ENCODE measurements around the gene MYO1B. TPM values are rescaled to one million over a fixed set of nuclear protein-coding genes. Genes with fewer than 3 reads are reported as not detected.

Gene MYO1B
- total RNA-seq, 1 donor from 2014 or later, result 157 TPM

DNA sequence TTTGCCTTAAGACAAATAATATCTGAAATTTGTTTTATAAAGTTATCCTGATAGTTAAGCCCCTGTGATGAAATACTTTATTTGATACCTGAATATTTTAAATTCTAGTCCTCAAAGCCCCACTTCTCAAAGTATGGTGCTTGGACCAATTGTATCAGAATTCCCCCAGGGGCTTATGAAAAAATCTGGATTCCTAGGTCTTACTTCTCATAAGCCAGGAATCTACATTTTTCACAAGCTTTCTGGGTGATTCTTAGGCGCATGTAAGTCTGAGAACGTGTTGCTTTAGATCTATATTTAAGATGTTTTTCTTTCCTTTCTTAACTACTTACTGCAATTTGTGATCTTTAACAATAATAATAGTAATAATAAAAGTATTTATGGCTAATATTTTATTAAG is 53.1 kb downstream of the MYO1B start:
- Mint-ChIP-seq H3K4me3 (ENCODE audit: low read depth) (no peak overlapping the region), H3K27ac (no peak overlapping the region), H3K9me3 (ENCODE audit: low read depth) (no peaks in the 10 kb centered on the region), H3K4me1 (ENCODE audit: low read depth) (peaks cover 28% of the 10 kb centered on the region), H3K36me3 (ENCODE audit: insufficient read depth) (peaks cover 19% of the 10 kb centered on the region), H3K27me3 (no peaks in the 10 kb centered on the region)
- DNase-seq (ENCODE audit: low spot score, unreplicated experiment), result no peak
- TF ChIP-seq, protein P1, sequence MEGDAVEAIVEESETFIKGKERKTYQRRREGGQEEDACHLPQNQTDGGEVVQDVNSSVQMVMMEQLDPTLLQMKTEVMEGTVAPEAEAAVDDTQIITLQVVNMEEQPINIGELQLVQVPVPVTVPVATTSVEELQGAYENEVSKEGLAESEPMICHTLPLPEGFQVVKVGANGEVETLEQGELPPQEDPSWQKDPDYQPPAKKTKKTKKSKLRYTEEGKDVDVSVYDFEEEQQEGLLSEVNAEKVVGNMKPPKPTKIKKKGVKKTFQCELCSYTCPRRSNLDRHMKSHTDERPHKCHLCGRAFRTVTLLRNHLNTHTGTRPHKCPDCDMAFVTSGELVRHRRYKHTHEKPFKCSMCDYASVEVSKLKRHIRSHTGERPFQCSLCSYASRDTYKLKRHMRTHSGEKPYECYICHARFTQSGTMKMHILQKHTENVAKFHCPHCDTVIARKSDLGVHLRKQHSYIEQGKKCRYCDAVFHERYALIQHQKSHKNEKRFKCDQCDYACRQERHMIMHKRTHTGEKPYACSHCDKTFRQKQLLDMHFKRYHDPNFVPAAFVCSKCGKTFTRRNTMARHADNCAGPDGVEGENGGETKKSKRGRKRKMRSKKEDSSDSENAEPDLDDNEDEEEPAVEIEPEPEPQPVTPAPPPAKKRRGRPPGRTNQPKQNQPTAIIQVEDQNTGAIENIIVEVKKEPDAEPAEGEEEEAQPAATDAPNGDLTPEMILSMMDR (IDR thresholded peaks at IDR 0.05; ENCODE audit: unreplicated experiment), result no peak

DNA sequence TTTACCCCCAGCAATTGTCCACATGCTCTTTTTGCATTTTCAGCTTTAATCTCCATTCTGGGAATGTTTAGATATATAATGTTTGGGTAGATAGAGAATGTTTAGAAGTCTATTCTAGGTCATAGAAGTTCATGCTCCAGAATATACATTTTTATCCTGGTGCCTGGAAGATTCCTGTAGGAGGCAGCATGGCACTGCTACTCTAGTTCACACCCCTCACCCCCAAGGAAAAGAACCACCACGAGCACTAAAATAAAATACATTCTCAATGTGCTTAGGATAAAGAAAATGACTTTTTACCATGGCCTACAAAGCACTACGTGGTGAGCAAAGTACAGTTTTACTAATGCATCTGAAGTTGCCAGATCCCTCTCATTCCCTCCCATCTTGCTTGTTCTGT is 53.8 kb downstream of the MYO1B start:
- Mint-ChIP-seq H3K27ac (no peak overlapping the region), H3K27me3 (no peaks in the 10 kb centered on the region), H3K36me3 (ENCODE audit: insufficient read depth) (peaks cover 19% of the 10 kb centered on the region), H3K9me3 (ENCODE audit: low read depth) (no peaks in the 10 kb centered on the region), H3K4me3 (ENCODE audit: low read depth) (no peak overlapping the region), H3K4me1 (ENCODE audit: low read depth) (peaks cover 30% of the 10 kb centered on the region)
- no peak for DNase-seq (ENCODE audit: low spot score, unreplicated experiment)
- TF ChIP-seq, protein P1 (IDR thresholded peaks at IDR 0.05; ENCODE audit: unreplicated experiment), result no peak

DNA sequence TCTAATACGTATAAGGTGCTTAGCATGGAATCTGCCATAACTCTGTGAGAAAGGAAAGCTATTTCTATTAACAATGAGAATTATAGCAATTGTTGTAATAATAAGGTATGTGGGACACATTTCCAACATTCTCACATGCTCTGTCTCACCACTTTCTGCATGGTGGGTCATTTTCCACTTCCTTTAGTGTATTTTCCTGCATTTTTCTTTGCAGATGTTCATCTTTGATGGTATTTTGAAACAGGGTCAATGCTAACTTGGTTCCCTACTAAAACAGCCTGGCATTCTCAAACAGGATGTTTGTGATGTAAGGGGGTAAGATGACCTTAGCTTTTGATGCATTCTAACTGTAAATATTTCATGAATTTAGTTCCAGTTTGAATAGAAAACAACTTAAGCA is 54.7 kb downstream of the MYO1B start:
- no peak for DNase-seq (ENCODE audit: low spot score, unreplicated experiment)
- Mint-ChIP-seq H3K4me3 (ENCODE audit: low read depth) (no peak overlapping the region), H3K27me3 (no peaks in the 10 kb centered on the region), H3K36me3 (ENCODE audit: insufficient read depth) (peaks cover 19% of the 10 kb centered on the region), H3K4me1 (ENCODE audit: low read depth) (peaks cover 26% of the 10 kb centered on the region), H3K9me3 (ENCODE audit: low read depth) (no peaks in the 10 kb centered on the region), H3K27ac (no peak overlapping the region)
- TF ChIP-seq, protein P1 (IDR thresholded peaks at IDR 0.05; ENCODE audit: unreplicated experiment), result no peak

DNA sequence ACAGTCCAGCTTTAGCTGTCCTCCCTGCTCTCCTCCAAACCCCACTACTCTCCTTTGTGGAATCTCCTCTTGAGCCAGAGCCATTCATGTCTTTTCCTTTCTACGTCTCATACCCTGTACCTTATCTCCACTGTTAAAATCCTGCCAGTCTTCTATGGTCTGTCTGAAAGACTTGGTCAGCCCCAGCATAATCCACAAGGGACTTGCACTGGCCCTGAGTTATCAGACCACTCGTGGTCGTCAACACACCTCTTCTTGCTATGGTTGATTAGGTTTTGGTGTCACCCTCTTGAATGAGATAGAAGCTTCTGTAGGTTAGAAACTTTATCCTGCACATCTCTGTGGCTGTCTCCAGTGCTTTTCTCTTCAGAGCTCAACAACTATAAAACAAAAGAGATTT is 56.8 kb downstream of the MYO1B start:
- TF ChIP-seq, protein P1 (IDR thresholded peaks at IDR 0.05; ENCODE audit: unreplicated experiment), result no peak
- Mint-ChIP-seq H3K36me3 (ENCODE audit: insufficient read depth) (peaks cover 26% of the 10 kb centered on the region), H3K27ac (peak overlapping the region; percentile 30), H3K9me3 (ENCODE audit: low read depth) (no peaks in the 10 kb centered on the region), H3K4me1 (ENCODE audit: low read depth) (peaks cover 23% of the 10 kb centered on the region), H3K4me3 (ENCODE audit: low read depth) (no peak overlapping the region), H3K27me3 (no peaks in the 10 kb centered on the region)
- no peak for DNase-seq (ENCODE audit: low spot score, unreplicated experiment)

DNA sequence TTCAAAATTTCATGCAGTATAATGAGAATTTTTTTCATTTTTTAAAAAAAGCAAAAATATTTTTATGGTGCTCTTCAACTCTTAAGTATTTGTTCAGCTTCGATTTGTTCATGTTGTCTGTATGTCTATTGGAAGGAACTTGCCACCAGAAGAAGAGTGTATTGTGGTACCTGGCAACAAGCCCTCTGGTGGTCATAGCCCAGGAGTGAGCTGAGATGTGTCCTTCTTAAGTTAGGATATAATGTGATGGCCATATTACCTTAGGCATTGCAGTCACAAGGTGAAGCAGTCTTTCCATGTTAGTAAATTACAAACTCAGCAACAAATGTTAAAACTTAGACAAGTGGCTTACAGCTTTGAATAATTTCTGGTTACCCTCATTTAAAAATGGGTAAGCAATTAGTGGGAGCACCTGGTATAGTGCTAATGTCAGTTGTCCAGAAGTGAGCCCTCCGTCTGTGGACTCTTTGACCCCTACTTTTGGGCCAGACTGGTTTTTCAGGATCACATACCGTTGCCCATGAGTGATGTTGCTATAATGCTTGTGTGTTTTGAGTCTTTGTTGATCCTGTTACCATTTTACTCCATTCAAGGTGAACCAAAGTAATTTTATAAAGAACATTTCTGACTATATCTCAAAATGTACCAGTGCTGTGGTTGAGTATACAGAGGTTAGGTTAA is 57.4 kb downstream of the MYO1B start:
- TF ChIP-seq, protein P1 (IDR thresholded peaks at IDR 0.05; ENCODE audit: unreplicated experiment), result peak; percentile 55
- Mint-ChIP-seq H3K27me3 (no peaks in the 10 kb centered on the region), H3K27ac (peak overlapping the region; percentile 58), H3K4me1 (ENCODE audit: low read depth) (peaks cover 23% of the 10 kb centered on the region), H3K36me3 (ENCODE audit: insufficient read depth) (peaks cover 27% of the 10 kb centered on the region), H3K9me3 (ENCODE audit: low read depth) (no peaks in the 10 kb centered on the region), H3K4me3 (ENCODE audit: low read depth) (no peak overlapping the region)
- DNase-seq (ENCODE audit: low spot score, unreplicated experiment), result no peak

All from progenitor cell of endocrine pancreas (in vitro differentiated cells).